ENCODE results near the gene FASN. TPM values are rescaled to one million over a fixed set of nuclear protein-coding genes. Genes with fewer than 3 reads are reported as not detected.

Gene FASN
- total and polyA plus RNA-seq, 2 of the 13 experiments (the other 11 are each of a cell fraction or from before 2014, with no cell fraction given), result 51.7 to 101 TPM

DNA sequence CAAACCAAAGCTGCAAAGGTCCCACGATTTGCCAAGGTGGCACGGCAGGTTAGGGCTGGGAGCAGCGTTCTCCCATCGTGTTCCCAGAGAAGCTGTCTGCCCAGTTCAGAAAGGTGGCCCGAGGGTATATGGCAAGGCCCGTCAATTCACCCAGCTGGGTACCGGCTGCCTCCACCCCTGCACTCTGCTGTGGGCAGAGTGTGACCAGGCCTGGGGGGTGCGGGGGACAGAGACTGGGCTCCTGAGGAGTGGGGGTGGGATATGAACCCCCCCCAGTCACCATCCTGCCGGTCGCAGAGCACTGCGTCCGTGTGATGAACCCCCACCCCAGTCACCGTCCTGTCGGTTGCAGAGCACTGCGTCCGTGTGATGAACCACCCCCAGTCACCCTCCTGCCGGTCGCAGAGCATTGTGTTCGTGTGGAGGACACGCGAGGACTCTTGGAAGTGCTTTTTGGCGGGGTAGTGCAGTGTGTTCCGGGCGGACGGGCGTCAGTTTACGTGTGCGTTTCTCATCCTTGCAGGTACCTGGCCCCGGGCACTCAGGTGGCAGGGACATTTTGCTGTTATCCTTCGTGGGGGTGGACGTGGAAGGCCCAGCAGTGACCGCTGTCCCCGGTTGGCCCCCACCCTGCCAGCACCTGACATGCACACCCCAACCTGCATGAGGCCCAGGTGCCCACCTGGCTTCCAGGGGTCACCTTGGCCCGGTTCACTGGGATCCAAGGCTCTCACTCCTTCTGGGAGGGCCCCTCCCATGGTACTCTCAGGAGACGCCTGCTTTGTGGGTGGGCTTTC lies 2.7 kb upstream of the FASN start (continued):
- TF ChIP-seq, protein P1, sequence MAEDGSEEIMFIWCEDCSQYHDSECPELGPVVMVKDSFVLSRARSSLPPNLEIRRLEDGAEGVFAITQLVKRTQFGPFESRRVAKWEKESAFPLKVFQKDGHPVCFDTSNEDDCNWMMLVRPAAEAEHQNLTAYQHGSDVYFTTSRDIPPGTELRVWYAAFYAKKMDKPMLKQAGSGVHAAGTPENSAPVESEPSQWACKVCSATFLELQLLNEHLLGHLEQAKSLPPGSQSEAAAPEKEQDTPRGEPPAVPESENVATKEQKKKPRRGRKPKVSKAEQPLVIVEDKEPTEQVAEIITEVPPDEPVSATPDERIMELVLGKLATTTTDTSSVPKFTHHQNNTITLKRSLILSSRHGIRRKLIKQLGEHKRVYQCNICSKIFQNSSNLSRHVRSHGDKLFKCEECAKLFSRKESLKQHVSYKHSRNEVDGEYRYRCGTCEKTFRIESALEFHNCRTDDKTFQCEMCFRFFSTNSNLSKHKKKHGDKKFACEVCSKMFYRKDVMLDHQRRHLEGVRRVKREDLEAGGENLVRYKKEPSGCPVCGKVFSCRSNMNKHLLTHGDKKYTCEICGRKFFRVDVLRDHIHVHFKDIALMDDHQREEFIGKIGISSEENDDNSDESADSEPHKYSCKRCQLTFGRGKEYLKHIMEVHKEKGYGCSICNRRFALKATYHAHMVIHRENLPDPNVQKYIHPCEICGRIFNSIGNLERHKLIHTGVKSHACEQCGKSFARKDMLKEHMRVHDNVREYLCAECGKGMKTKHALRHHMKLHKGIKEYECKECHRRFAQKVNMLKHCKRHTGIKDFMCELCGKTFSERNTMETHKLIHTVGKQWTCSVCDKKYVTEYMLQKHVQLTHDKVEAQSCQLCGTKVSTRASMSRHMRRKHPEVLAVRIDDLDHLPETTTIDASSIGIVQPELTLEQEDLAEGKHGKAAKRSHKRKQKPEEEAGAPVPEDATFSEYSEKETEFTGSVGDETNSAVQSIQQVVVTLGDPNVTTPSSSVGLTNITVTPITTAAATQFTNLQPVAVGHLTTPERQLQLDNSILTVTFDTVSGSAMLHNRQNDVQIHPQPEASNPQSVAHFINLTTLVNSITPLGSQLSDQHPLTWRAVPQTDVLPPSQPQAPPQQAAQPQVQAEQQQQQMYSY (CRISPR knock-in tag; IDR thresholded peaks at IDR 0.05), result no peak
- TF ChIP-seq ZNF510 (CRISPR knock-in tag; IDR thresholded peaks at IDR 0.05; ENCODE audit: low read depth) (no peak), TOE1 (CRISPR knock-in tag; IDR thresholded peaks at IDR 0.05) (no peak), ZBTB7A (CRISPR knock-in tag; IDR thresholded peaks at IDR 0.05) (peak; percentile 52; the same call in 1 of the 2 replicates), REXO4 (CRISPR knock-in tag; IDR thresholded peaks at IDR 0.05; ENCODE audit: borderline replicate concordance) (no peak), ASH2L (IDR thresholded peaks at IDR 0.05; ENCODE audit: insufficient read length, low read depth, low read length) (no peak), ZNF44 (CRISPR knock-in tag; IDR thresholded peaks at IDR 0.05) (no peak), NR1H2 (CRISPR knock-in tag; IDR thresholded peaks at IDR 0.05; ENCODE audit: borderline replicate concordance, low read depth) (peak; percentile 56; the same call in 1 of the 2 replicates), SETDB1 (CRISPR knock-in tag; IDR thresholded peaks at IDR 0.05; ENCODE audit: borderline replicate concordance) (no peak), ARHGAP35 (CRISPR knock-in tag; IDR thresholded peaks at IDR 0.05; ENCODE audit: borderline replicate concordance) (no peak), POLR2AphosphoS2 (IDR thresholded peaks at IDR 0.05; ENCODE audit: low read depth, low read length) (no peak), KDM2A (CRISPR knock-in tag; IDR thresholded peaks at IDR 0.05; ENCODE audit: borderline replicate concordance, low read depth) (no peak), KDM4B (CRISPR knock-in tag; IDR thresholded peaks at IDR 0.05) (no peak), KLF12 (CRISPR knock-in tag; IDR thresholded peaks at IDR 0.05; ENCODE audit: borderline replicate concordance) (no peak), CC2D1A (CRISPR knock-in tag; IDR thresholded peaks at IDR 0.05) (no peak), ZNF460 (CRISPR knock-in tag; IDR thresholded peaks at IDR 0.05; ENCODE audit: borderline replicate concordance) (no peak), ZNF615 (CRISPR knock-in tag; IDR thresholded peaks at IDR 0.05; ENCODE audit: borderline replicate concordance) (no peak), EHMT2 (IDR thresholded peaks at IDR 0.05; ENCODE audit: borderline replicate concordance, low read depth, low read length) (no peak)
- TF ChIP-seq, protein P2, sequence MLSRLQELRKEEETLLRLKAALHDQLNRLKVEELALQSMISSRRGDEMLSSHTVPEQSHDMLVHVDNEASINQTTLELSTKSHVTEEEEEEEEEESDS (CRISPR knock-in tag; IDR thresholded peaks at IDR 0.05; ENCODE audit: borderline replicate concordance), result no peak
- TF ChIP-seq, protein P3, sequence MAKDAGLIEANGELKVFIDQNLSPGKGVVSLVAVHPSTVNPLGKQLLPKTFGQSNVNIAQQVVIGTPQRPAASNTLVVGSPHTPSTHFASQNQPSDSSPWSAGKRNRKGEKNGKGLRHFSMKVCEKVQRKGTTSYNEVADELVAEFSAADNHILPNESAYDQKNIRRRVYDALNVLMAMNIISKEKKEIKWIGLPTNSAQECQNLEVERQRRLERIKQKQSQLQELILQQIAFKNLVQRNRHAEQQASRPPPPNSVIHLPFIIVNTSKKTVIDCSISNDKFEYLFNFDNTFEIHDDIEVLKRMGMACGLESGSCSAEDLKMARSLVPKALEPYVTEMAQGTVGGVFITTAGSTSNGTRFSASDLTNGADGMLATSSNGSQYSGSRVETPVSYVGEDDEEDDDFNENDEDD (CRISPR knock-in tag; IDR thresholded peaks at IDR 0.05; ENCODE audit: borderline replicate concordance), result no peak
- TF ChIP-seq, protein P4, sequence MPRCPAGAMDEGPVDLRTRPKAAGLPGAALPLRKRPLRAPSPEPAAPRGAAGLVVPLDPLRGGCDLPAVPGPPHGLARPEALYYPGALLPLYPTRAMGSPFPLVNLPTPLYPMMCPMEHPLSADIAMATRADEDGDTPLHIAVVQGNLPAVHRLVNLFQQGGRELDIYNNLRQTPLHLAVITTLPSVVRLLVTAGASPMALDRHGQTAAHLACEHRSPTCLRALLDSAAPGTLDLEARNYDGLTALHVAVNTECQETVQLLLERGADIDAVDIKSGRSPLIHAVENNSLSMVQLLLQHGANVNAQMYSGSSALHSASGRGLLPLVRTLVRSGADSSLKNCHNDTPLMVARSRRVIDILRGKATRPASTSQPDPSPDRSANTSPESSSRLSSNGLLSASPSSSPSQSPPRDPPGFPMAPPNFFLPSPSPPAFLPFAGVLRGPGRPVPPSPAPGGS (CRISPR knock-in tag; IDR thresholded peaks at IDR 0.05), result no peak
- TF ChIP-seq, protein P5, sequence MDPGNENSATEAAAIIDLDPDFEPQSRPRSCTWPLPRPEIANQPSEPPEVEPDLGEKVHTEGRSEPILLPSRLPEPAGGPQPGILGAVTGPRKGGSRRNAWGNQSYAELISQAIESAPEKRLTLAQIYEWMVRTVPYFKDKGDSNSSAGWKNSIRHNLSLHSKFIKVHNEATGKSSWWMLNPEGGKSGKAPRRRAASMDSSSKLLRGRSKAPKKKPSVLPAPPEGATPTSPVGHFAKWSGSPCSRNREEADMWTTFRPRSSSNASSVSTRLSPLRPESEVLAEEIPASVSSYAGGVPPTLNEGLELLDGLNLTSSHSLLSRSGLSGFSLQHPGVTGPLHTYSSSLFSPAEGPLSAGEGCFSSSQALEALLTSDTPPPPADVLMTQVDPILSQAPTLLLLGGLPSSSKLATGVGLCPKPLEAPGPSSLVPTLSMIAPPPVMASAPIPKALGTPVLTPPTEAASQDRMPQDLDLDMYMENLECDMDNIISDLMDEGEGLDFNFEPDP (CRISPR knock-in tag; conservative IDR thresholded peaks at IDR 0.05), result no peak

Data from HepG2 (cell line).